Thoracic aorta (tissue), 2 donors: Measurements from ENCODE around the gene TM4SF1. TPM values are rescaled to one million over a fixed set of nuclear protein-coding genes. Genes with fewer than 3 reads are reported as not detected.

ENCODE experiments used
- ATAC-seq: fragments of 150-250 bp; one replicate; pipeline ENCODE4 v1.8.0; 2017; ENCODE audit warnings: low read depth; ENCODE audit not compliant: insufficient number of reproducible peaks, low FRiP score
- DNase-seq: peaks from one replicate; pipeline ENCODE4 v3.0.0-alpha.2; 2020; ENCODE audit warnings: low spot score
- H3K27ac ChIP-seq, 2 donors: fragments of 200-600 bp; sonication (generic); 1 replicate in 1 of 2; 2 replicates in 1 of 2; pipeline ENCODE4 v1.5.1; 2016; ENCODE audit warnings: mild to moderate bottlenecking in 2 of 2, moderate library complexity in 2 of 2
- H3K27me3 ChIP-seq: fragments of 200-600 bp; sonication (generic); replicated peaks from 2 replicates; pipeline ENCODE4 v1.6.0; 2016; ENCODE audit warnings: mild to moderate bottlenecking; ENCODE audit not compliant: insufficient read depth
- H3K36me3 ChIP-seq: fragments of 200-600 bp; sonication (generic); one replicate; pipeline ENCODE4 v1.5.1; 2016
- H3K4me1 ChIP-seq, 2 donors: fragments of 200-600 bp; sonication (generic); 1 replicate in 1 of 2; 2 replicates in 1 of 2; pipeline versions ENCODE4 v1.5.1 to v1.6.0; 2016; ENCODE audit warnings: low read depth in 2 of 2, mild to moderate bottlenecking in 1 of 2; ENCODE audit not compliant: control insufficient read depth in 1 of 2
- H3K4me3 ChIP-seq: fragments of 200-600 bp; sonication (generic); 2 replicates; pipeline ENCODE4 v1.5.1; 2016; ENCODE audit warnings: mild to moderate bottlenecking
- H3K9me3 ChIP-seq: fragments of 200-600 bp; sonication (generic); 2 replicates; pipeline ENCODE4 v1.5.1; 2016
- total RNA-seq, 2 donors: library from RNA; depleted of rRNA; stranded (reverse); fragments of >200 nt; gene quantifications; one replicate each; pipeline versions ENCODE4 v1.1.0 to v1.2.3, GENCODE V29; 2016
- TF ChIP-seq, protein P1 (sequence below): fragments of 200-600 bp; sonication (generic); IDR thresholded peaks from one replicate; pipeline ENCODE4 v1.5.1; 2019; ENCODE audit warnings: antibody characterized with exemption

Gene TM4SF1, protein sequence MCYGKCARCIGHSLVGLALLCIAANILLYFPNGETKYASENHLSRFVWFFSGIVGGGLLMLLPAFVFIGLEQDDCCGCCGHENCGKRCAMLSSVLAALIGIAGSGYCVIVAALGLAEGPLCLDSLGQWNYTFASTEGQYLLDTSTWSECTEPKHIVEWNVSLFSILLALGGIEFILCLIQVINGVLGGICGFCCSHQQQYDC
- 100 to 1,000 TPM; 227 to 342 TPM for total RNA-seq

DNA sequence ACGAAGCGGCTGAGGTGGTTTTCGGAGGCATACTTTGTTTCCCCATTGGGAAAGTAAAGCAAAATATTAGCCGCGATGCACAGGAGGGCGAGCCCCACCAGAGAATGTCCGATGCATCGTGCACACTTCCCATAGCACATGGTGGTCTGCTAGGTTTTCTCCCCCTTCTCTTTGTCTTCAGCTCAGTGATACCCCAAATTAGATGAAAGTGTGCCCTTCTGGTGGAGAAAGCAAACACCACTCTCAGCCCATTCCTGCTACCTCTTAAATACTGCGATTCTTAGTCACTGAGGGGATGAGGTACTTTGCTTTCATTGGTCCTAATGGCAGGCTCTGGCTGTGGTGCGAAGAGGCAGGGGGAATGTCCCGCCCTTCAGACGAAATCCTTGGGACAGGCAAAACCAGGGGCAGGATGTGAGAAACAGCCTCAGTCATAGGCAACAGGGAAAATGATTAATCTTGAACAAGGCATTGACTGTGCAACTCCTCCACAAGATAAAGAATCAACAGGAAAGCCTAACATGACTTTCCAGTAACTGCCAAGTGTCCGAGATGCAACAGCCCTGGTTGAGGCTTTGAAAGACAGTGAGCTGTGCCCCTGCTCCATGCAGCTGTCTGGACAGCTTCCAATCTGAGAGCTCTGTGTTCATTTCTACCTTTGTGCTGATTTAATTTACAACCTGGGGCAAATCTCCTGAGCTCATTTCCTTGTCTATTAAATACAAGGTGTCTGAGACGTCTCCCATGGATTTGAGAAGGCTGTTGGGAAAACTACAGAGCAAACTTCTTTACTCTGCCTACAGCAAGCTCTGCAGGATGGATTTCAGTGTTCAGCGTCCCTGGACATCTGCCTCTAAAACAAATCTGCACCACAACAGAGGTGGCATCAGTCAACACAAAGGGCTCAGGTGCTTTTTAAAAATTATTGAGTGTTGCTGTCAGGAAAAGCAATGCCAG is at the start of gene TM4SF1:
Gene TM4SF1 (minus strand): TSS at position 242 of the 957 bp plus-strand sequence. CDS start 102 bp downstream, at position 140.
- peak within 1 kb of the TSS; percentile 71 for H3K4me3 ChIP-seq
- no peaks in the 10 kb centered on the region for H3K36me3 ChIP-seq
- TF ChIP-seq, protein P1, sequence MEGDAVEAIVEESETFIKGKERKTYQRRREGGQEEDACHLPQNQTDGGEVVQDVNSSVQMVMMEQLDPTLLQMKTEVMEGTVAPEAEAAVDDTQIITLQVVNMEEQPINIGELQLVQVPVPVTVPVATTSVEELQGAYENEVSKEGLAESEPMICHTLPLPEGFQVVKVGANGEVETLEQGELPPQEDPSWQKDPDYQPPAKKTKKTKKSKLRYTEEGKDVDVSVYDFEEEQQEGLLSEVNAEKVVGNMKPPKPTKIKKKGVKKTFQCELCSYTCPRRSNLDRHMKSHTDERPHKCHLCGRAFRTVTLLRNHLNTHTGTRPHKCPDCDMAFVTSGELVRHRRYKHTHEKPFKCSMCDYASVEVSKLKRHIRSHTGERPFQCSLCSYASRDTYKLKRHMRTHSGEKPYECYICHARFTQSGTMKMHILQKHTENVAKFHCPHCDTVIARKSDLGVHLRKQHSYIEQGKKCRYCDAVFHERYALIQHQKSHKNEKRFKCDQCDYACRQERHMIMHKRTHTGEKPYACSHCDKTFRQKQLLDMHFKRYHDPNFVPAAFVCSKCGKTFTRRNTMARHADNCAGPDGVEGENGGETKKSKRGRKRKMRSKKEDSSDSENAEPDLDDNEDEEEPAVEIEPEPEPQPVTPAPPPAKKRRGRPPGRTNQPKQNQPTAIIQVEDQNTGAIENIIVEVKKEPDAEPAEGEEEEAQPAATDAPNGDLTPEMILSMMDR: no peak
- peak; percentile 77 for DNase-seq
- H3K9me3 ChIP-seq: no peaks in the 10 kb centered on the region
- peak; percentile 82 for ATAC-seq
- peak within 1 kb of the TSS; percentile 69 to 70 for H3K27ac ChIP-seq
- no peaks in the 10 kb centered on the region for H3K27me3 ChIP-seq
- peaks cover 11 to 55% of the 10 kb centered on the region in 2 donors for H3K4me1 ChIP-seq

DNA sequence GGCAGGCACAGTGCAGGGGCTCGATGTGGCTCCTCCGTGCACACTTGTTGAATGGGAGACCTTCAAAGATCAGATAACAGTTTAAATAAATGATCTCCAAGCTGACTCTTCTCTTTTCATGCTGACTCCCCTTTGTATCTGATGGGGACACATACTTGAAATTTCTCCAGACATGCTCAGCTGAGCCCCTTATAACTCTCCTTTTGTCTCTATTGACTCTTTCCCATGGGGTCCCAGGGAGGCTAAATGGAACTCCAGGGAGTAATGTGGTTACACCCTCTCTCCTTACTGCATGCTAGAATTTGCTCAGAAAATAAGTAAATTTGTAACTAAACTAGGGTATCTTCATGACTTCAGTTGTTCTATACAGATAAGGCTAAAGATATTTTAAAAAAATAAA is 48.9 kb upstream of the TM4SF1 start:
- no peaks in the 10 kb centered on the region for H3K36me3 ChIP-seq
- no peak overlapping the region for H3K27ac ChIP-seq
- TF ChIP-seq, protein P1: no peak
- no peak for ATAC-seq
- no peaks in the 10 kb centered on the region for H3K27me3 ChIP-seq
- H3K4me1 ChIP-seq: peaks cover 0 to 3% of the 10 kb centered on the region in 2 donors
- no peaks in the 10 kb centered on the region for H3K9me3 ChIP-seq
- H3K4me3 ChIP-seq: no peak overlapping the region
- DNase-seq: no peak

DNA sequence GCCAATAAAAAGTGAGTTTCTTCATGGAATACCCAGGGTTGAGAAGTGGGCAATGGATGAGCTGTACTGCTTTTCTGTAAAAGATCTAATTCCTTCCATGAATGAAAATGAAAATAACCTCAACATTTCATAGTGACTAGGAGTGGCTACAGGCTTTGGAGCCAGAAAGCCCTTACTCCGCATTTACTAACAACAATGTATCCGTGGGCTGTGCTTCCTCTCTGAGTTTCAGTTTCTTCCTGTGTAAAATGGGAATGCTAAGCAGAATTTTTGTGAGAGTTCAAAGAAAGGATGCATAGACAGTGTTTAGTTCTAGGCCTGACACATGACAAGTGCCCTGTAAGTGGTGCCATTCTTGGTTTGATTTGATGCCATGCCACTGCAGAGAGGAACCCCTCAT is 47.5 kb upstream of the TM4SF1 start:
- Histone ChIP-seq H3K9me3 (no peaks in the 10 kb centered on the region), H3K4me3 (no peak overlapping the region), H3K27ac (no peak overlapping the region), H3K27me3 (no peaks in the 10 kb centered on the region), H3K36me3 (no peaks in the 10 kb centered on the region), H3K4me1 (peaks cover 0 to 3% of the 10 kb centered on the region in 2 donors)
- TF ChIP-seq, protein P1: no peak
- ATAC-seq (no peak), DNase-seq (no peak)

DNA sequence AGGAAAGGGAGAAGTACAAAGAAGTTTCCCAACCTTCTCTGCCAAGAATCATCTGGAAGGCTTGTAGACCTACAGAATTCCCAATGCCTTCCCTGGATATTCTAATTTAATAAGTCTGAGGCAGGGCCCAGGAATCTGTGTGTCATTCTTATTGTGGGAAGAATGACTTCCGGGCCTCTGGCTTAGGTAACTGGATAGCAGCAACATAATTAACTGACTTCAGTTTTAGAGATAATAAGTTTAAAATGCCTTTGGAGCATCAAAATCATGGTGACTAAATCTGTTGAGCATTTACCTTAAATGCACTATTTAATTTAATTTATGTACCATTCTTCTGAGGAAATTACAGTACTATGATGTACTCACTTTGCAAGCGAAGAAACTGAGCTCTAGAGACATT is 44.3 kb upstream of the TM4SF1 start:
- H3K9me3 ChIP-seq: no peaks in the 10 kb centered on the region
- TF ChIP-seq, protein P1: no peak
- ATAC-seq (no peak), DNase-seq (no peak)
- no peak overlapping the region for H3K4me3 ChIP-seq
- H3K36me3 ChIP-seq: no peaks in the 10 kb centered on the region
- no peak overlapping the region for H3K27ac ChIP-seq
- no peaks in the 10 kb centered on the region for H3K27me3 ChIP-seq
- peaks cover 0 to 3% of the 10 kb centered on the region in 2 donors for H3K4me1 ChIP-seq

DNA sequence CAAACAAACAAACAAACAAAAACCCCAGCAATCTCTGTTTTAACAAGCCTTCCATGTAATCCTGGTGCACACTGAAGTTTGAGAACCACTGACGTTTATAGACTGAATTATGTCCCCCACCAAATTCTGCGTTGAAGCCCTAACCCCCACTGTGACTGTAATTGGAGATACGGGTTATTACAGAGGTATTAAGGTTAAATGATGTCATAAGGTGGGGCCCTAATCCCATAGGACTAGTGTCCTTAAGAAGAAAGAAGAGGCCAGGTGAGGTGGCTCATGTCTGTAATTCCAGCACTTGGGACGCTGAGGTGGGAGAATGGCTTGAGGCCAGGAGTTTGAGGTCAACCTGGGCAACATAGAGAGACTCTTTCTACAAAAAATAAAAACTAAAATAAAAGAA is 42.4 kb upstream of the TM4SF1 start:
- H3K9me3 ChIP-seq: no peaks in the 10 kb centered on the region
- H3K4me1 ChIP-seq: peaks cover under 1 to 8% of the 10 kb centered on the region in 2 donors
- DNase-seq (no peak), ATAC-seq (no peak)
- no peak overlapping the region for H3K4me3 ChIP-seq
- H3K36me3 ChIP-seq: no peaks in the 10 kb centered on the region
- TF ChIP-seq, protein P1: no peak
- no peak overlapping the region for H3K27ac ChIP-seq
- H3K27me3 ChIP-seq: no peaks in the 10 kb centered on the region
